Measurements from ENCODE around the gene HPCAL4. TPM values are rescaled to one million over a fixed set of nuclear protein-coding genes. Genes with fewer than 3 reads are reported as not detected.
A peak's percentile ranks its signal among the peaks of the same experiment; 100 is the strongest.

HPCAL4 gene
- 0.21 and 0.53 TPM in 2 replicates for total RNA-seq (ENCODE audit: low replicate concordance)
- long read RNA-seq: 0 reads

DNA sequence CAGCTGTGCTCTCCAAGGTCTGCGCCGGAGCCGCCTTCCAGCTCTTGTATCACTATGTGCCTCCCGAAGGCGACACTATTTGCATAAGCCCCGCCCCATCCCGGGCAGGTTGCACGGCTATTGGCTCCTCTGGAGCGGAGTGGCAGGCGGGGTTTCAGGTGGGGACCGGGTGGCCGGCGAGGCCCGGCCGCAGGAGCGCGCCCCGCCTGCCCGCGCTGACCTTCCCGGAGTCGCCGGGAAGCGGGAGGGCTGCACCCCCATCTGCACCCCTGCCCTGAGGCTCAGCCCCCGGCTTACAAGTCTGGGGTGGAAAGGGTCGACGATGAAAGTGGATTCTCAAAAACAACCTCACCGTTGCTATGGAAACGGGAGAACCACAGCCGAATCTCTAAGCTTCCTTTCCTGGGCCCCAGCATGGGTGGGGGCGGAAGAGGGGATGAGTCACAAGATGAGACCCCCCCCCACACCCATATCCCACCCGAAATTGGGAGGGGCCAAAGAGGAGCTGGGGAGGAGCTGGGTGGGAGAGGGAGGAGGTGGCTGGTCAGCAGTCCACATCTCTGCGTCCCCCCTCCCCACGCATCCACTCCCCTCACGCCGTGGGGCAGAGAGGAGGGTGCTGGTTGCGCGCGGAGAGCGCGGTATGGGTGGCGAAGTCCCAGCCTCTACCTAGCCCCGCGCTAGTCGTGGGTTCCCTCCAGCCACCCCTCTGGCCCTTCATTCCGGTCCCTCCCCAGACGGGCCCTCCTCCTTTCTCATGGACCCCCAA is at the start of gene HPCAL4:
Gene HPCAL4 (minus strand): TSS at position 51 of the 769 bp plus-strand sequence. CDS start 6,830 bp downstream, outside the sequence.
- DNase-seq (ENCODE audit: extremely low spot score, unreplicated experiment): peak; percentile 90
- no peaks in the 10 kb centered on the region for H3K9me3 Mint-ChIP-seq
- peaks cover 89% of the 10 kb centered on the region for H3K27me3 Mint-ChIP-seq
- H3K4me3 Mint-ChIP-seq: peak within 1 kb of the TSS; percentile 72
- peaks cover 3% of the 10 kb centered on the region for H3K4me1 Mint-ChIP-seq (ENCODE audit: unreplicated experiment)
- H3K36me3 Mint-ChIP-seq: no peaks in the 10 kb centered on the region
- TF ChIP-seq CTCF (conservative IDR thresholded peaks at IDR 0.05): no peak
- no peak within 1 kb of the TSS for H3K27ac Mint-ChIP-seq

DNA sequence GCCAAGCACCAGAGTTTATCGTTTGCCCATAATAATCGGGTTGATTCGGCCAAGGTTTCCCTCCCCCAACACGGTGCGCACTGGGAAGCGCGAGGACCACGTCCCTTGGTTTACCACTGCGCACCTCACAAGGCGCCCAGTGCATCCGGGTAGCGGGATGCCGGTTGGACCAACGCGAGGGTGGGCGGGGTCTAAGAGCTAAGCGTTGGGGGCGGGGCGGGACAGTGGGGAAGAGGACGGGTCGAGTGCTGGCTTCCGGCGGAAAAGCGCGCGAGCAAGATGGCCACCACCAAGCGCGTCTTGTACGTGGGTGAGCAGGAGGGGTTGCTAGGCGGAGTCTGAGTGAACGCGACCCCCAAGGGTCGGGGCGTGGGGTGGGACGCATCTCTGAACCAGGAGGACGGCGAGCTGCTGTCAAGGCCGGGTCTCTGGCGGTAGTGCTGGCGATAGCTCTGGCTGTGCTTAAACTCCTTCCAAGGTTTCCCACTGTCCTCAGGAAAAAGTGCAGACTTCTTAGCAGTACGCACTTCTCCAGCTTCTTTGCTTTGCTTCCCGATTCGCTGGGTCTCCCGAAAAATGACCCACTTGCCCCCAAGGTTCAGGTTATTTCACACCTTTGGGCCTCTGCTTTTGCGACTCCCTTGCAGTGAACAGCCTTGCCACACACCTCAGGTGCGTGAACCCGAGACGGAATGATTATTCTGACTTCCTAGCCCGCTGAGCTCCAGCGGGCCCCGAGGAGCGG is 47.6 kb upstream of the HPCAL4 start, which contains the start of gene PPIE:
Gene PPIE (plus strand): TSS at position 261 of the 745 bp plus-strand sequence. CDS start 19 bp downstream, at position 280.
- Mint-ChIP-seq H3K27ac (peak within 1 kb of the TSS; percentile 91), H3K27me3 (peaks cover 36% of the 10 kb centered on the region)

GRCh38 chr1:39737546-39738169 is 46.4 kb upstream of the HPCAL4 start:
- Mint-ChIP-seq H3K27me3 (peaks cover 48% of the 10 kb centered on the region), H3K4me1 (ENCODE audit: unreplicated experiment) (peaks cover 14% of the 10 kb centered on the region), H3K27ac (no peak overlapping the region), H3K36me3 (peaks cover 15% of the 10 kb centered on the region), H3K4me3 (peak overlapping the region; percentile 55), H3K9me3 (no peaks in the 10 kb centered on the region)
- DNase-seq (ENCODE audit: extremely low spot score, unreplicated experiment): no peak
- no peak for TF ChIP-seq CTCF (conservative IDR thresholded peaks at IDR 0.05)

More for the DNA sequence above, 47.6 kb upstream of the HPCAL4 start, which contains the start of gene PPIE:
- DNase-seq (ENCODE audit: extremely low spot score, unreplicated experiment): peak; percentile 90
- Mint-ChIP-seq H3K4me1 (ENCODE audit: unreplicated experiment) (peaks cover 14% of the 10 kb centered on the region), H3K4me3 (peak within 1 kb of the TSS; percentile 98), H3K9me3 (no peaks in the 10 kb centered on the region), H3K36me3 (peaks cover 15% of the 10 kb centered on the region)
- no peak for TF ChIP-seq CTCF (conservative IDR thresholded peaks at IDR 0.05)

GRCh38 chr1:39735731-39736130 is 44.5 kb upstream of the HPCAL4 start:
- H3K4me1 Mint-ChIP-seq (ENCODE audit: unreplicated experiment): peaks cover 14% of the 10 kb centered on the region
- peaks cover 59% of the 10 kb centered on the region for H3K27me3 Mint-ChIP-seq
- no peak for DNase-seq (ENCODE audit: extremely low spot score, unreplicated experiment)
- H3K36me3 Mint-ChIP-seq: peaks cover 9% of the 10 kb centered on the region
- no peak overlapping the region for H3K27ac Mint-ChIP-seq
- no peak for TF ChIP-seq CTCF (conservative IDR thresholded peaks at IDR 0.05)
- no peak overlapping the region for H3K4me3 Mint-ChIP-seq
- no peaks in the 10 kb centered on the region for H3K9me3 Mint-ChIP-seq

- Mint-ChIP-seq H3K27me3 (peaks cover 84% of the 10 kb centered on the region), H3K9me3 (no peaks in the 10 kb centered on the region), H3K4me1 (ENCODE audit: unreplicated experiment) (no peaks in the 10 kb centered on the region), H3K36me3 (no peaks in the 10 kb centered on the region), H3K27ac (no peak overlapping the region), H3K4me3 (no peak overlapping the region)
- no peak for DNase-seq (ENCODE audit: extremely low spot score, unreplicated experiment)
- no peak for TF ChIP-seq CTCF (conservative IDR thresholded peaks at IDR 0.05)
Observed at GRCh38 chr1:39733161-39733560, 41.9 kb upstream of the HPCAL4 start.
